Choroid plexus epithelial cell (primary cell): Measurements from ENCODE around the gene BRD2.

ENCODE experiments used
- DNase-seq: peaks from one replicate; pipeline ENCODE4 v3.0.0-alpha.2; 2010; ENCODE audit warnings: low read depth
- H3K4me3 ChIP-seq: 2 replicates; pipeline ENCODE4 v1.5.1; 2011; ENCODE audit warnings: low read depth, mild to moderate bottlenecking, control low read depth, low read length, moderate library complexity
- TF ChIP-seq, protein P1 (sequence below): conservative IDR thresholded peaks from 2 replicates; pipeline ENCODE4 v1.5.1; 2011; ENCODE audit warnings: low read depth, mild to moderate bottlenecking, control low read depth, inconsistent platforms, low read length, moderate library complexity

Gene BRD2

DNA sequence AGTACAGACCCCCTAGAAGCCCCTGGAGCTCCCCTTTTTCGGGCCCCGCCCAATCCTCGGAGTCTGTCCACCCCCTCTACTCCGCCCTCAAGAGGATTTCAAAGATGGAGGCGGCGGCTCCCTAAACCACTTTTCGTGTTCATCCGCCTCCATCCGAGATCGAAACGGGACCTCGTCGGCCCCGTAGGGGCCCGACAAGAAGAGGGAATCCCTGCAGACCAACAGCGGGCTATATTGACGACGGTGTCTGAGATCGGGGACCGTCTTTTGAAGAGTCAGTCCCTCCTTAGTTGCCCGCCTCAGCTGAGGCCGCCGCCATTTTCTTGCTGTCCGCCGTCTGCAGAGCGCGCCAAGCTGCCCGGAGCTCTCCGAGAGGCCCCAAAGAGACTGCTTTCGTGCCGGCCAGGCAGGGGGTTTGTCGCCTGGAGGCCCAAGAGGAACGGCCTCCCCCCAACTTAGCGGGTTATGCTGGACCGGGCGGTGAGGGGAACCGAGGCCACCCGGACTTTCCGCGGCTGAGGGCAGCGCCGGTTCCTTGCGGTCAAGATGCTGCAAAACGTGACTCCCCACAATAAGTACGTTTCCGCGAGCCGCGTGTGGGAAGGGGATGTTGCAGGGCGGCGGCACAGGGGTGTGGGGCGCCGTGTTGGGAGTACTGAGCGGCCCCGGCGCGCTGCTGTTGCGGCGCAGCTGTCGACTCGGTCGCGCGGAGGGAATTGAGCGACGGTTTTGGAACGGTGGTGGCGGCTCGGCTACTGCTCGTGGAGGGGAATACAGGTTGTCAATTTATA is 4.2 kb downstream of the BRD2 start:
- no peak for DNase-seq
- TF ChIP-seq, protein P1, sequence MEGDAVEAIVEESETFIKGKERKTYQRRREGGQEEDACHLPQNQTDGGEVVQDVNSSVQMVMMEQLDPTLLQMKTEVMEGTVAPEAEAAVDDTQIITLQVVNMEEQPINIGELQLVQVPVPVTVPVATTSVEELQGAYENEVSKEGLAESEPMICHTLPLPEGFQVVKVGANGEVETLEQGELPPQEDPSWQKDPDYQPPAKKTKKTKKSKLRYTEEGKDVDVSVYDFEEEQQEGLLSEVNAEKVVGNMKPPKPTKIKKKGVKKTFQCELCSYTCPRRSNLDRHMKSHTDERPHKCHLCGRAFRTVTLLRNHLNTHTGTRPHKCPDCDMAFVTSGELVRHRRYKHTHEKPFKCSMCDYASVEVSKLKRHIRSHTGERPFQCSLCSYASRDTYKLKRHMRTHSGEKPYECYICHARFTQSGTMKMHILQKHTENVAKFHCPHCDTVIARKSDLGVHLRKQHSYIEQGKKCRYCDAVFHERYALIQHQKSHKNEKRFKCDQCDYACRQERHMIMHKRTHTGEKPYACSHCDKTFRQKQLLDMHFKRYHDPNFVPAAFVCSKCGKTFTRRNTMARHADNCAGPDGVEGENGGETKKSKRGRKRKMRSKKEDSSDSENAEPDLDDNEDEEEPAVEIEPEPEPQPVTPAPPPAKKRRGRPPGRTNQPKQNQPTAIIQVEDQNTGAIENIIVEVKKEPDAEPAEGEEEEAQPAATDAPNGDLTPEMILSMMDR, result no peak
- peak overlapping the region; percentile 96 for H3K4me3 ChIP-seq

DNA sequence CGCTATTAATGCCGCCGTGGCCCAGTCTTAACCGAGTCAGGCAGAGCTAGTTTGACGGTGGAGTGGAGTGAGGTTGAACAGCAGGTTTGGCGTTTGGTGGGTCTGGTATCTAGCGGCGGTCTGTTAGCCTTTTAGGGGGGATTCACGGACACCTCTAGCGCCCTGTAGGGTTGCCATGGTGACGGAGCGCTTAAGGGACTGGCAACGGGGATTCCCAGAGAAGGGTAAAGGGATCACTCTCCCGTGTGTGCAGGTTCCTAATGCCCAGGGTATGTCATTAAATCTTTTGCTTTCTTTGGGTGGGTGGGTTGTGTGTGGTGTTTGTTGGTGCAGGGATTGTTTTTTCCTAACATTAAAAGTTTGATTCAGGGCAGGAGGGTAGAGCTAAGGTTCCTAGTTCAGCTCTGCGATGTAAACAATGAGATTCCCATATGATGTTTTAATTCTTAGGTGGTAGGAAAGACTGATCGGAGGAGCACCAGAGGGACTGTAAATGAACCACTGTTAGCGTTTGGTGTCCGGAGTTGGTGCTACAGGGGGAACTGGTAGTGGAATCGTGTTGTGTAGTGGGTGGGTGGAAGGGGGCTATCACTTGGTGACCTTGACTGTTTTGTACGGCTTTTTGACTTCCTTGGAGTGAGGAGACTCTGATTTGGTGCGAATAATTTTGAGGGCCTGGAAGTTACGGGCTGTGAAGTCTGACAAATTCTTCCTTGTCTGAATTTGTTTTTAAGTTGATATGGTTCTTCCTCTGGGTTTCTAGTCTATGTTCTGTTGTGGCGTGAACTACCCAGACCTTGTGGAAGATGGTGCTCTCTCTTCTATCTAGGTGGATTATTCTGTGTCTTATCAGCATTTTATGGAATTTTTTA is 5.0 kb downstream of the BRD2 start:
- TF ChIP-seq, protein P1, result no peak
- peak; percentile 51 for DNase-seq
- peak overlapping the region; percentile 96 for H3K4me3 ChIP-seq

DNA sequence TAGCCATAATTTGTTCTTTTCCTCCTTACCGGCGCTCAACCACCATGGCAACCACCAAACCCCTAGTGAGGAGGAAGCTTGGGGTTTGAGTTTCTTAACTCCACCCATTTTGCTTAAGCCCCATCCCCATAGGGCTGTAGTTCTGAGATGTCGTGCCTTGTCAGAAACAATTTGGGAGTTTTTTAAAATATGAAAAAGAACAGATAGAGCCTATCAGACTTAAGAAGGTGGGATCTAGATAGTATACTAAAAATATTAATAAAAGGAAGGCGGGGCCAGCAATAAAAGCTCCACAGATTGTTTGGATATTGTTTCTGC is 5.6 kb downstream of the BRD2 start:
- TF ChIP-seq, protein P1, result no peak
- DNase-seq, result peak; percentile 82
- peak overlapping the region; percentile 96 for H3K4me3 ChIP-seq

DNA sequence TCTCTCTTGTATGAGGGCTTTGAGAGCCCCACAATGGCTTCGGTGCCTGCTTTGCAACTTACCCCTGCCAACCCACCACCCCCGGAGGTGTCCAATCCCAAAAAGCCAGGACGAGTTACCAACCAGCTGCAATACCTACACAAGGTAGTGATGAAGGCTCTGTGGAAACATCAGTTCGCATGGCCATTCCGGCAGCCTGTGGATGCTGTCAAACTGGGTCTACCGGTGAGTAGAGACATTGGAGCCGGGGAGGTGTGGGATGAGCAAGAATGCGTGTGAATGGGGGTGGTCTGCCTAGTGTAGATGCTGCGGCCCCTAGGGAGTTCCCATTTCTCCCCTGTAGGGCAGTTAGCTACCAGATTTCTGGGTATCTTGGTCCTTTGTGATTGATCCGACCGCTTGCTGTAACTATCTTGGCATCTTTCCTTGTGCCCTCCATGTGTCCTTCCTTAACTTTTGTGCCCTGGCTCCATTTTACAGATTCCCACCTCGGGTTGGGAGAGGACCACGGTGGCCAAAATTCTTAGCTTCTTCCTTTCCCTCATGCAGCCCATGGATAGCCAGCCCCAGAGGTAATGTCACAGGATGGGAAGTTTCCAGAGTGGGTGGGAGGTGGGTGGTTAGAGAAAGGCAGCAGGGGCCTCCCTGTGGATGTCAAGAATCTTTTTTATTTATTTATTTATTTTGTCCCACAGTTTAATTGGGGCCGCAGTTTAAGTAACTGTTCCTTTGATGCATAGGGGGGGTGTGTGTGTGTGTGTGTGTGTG is 6.3 kb downstream of the BRD2 start:
- peak overlapping the region; percentile 96 for H3K4me3 ChIP-seq
- TF ChIP-seq, protein P1, result no peak
- no peak for DNase-seq

DNA sequence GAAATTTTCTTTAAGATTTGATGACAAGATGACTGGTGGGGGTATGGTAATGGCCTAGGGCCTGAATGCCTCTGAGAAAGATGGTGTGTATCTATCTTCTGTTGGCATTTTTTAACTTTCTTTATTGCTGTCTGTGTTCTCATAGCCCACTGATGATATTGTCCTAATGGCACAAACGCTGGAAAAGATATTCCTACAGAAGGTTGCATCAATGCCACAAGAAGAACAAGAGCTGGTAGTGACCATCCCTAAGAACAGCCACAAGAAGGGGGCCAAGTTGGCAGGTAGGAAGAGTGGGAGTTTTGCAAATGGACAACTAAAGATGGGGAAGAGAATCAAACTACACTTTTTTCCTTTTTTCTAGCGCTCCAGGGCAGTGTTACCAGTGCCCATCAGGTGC is 7.5 kb downstream of the BRD2 start:
- DNase-seq, result no peak
- TF ChIP-seq, protein P1, result no peak
- H3K4me3 ChIP-seq, result peak overlapping the region; percentile 96

DNA sequence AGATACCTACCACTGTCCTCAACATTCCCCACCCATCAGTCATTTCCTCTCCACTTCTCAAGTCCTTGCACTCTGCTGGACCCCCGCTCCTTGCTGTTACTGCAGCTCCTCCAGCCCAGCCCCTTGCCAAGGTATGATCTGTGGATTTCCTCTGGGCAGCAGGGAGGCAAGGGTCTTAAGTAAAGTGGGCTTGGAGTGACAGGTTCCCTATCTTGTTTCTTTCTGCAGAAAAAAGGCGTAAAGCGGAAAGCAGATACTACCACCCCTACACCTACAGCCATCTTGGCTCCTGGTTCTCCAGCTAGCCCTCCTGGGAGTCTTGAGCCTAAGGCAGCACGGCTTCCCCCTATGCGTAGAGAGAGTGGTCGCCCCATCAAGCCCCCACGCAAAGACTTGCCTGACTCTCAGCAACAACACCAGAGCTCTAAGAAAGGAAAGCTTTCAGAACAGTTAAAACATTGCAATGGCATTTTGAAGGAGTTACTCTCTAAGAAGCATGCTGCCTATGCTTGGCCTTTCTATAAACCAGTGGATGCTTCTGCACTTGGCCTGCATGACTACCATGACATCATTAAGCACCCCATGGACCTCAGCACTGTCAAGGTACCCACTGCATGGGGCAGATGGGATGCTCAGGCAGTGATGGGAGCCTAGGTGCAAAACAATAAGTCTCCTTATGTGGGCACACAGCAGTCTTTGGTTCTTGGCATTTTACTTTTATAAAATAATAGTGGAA is 8.1 kb downstream of the BRD2 start:
- peak overlapping the region; percentile 96 for H3K4me3 ChIP-seq
- TF ChIP-seq, protein P1, result no peak
- DNase-seq, result no peak
